ENCODE measurements around the gene TTLL11.

TTLL11 gene

DNA sequence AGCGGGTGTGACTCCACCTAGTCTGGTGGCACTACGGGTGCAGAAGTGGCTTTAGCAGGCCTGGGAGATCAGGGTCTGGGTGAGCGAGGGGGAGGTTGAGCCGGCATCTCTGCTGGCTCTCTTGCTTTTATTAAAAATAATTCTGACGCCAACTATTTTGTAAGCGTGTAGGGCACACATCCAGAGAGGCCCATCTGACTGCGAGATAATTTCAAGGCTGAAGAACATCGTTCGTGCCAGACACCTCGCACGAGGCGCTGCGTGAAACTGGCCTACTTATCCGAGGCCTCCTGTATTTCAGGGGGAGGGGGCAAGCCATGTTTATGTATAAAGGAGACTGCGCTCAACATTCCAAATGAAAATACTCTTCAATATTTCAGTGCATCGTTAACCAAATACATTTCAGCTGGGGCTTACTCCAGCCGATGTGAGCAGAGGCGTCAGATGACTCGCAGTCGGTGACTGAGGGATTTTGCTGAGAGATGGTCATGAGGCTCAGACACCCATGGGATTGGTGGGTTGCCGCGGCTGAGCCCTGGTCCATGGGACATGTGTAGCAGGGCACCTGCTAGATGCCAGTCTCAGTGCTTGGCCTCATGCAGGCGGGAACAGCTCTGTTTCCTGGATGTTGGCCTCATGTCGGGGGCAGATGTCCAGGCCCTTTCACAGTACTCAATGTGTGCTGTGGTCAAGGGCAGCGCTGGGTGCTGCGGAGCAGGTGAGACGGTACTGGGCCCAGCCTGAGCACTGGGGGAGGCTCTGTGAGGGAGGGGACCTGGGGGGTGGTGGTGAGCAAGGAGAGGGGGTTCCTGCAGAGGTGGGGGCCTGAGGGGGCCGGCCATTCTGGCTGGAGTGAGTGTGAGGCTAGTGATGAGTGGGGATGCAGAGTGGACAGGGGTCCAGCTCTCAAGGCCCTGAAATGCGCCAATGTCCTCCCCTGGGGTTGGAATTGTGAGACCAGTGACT lies 240.2 kb downstream of the TTLL11 start:
- DNase-seq (ENCODE audit: low read depth): no peak

- DNase-seq (ENCODE audit: low read depth): no peak
Observed at GRCh38 chr9:121852241-121852640, 240.9 kb downstream of the TTLL11 start.

DNA sequence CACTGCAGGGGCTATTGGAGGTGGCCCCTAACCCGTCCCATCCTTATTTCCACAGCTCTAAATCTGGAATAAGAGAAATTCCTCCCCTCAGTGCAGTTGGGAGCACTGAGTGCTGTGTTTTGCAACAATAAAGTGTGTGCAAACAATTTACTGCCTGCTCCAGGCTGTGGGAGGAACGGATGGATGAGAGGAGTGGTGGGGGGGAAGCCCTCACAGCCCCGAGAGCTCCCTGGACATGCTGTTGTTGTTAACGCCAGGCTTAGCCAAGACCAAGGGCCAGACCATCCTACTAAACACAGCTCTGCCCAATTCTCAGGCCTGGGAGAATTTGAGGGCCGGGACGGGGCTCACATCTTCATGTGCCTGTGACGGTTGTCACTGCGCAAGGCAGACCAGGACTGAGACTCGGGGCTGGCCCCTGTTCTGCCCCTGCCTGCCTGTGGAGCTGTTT lies 241.4 kb downstream of the TTLL11 start:
- DNase-seq (ENCODE audit: low read depth): no peak

DNA sequence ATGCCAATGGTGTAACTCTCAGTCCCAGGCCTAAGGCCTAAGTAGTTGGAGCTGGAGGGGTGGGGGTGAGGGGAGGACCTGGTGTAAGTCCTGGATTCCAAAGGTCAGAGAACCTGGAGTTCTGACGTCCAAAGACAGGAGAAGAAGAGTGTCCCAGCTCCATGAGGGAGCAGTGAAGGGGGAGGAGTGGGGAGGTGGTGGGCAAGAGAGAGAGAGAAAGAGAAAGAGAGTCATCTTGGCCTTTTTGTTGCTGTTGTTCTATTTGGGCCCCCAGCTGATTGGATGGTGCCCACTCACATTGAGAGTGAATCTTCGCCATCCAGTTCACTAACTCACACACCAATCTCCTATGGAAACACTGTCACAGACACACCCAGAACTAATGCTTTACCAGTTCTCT lies 242.7 kb downstream of the TTLL11 start:
- no peak for DNase-seq (ENCODE audit: low read depth)

DNA sequence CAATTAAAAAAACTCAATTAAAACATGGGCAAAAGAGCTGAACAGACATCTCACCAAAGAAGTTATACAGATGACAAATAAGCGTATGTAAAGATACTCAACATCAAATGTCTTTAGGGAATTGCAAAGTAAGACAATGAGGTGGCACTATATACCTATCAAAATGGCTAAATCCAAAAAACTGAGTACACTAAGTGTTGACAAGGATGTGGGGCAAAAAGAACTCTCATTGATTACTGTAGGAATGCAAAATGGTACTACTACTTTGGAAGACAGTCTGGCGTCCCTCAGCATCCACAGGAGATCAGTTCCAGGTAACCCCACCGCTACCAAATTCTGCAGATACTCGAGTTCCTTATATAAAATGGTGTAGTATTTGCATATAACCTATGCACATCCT lies 243.6 kb downstream of the TTLL11 start:
- no peak for DNase-seq (ENCODE audit: low read depth)

- no peak for DNase-seq (ENCODE audit: low read depth)
Observed at GRCh38 chr9:121844562-121844961, 248.5 kb downstream of the TTLL11 start.

DNA sequence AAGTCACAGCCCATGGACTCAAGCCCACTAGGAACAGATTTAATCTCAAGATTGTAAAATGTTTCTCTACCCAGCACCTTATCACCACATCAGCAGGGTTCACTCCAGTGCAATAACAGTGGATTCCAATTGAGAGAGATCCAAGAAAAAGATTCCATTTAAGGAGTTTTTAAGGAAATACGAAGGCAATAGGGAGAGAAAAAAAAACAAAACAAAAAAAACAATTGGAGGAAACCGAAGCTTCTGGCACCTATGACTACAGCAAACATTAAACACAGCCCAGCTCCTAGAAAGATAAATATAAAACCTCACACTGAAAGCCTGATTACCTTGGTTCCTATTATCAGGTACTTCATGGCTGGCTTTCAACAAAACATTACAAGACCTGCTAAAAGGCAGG lies 249.0 kb downstream of the TTLL11 start:
- DNase-seq (ENCODE audit: low read depth): no peak

GRCh38 chr9:121842612-121842978 lies 250.5 kb downstream of the TTLL11 start:
- DNase-seq (ENCODE audit: low read depth): peak; percentile 49

GRCh38 chr9:121841771-121842611 lies 251.1 kb downstream of the TTLL11 start:
- DNase-seq (ENCODE audit: low read depth): no peak

- DNase-seq (ENCODE audit: low read depth): no peak
Observed at GRCh38 chr9:121840838-121841760, 252.0 kb downstream of the TTLL11 start.

- DNase-seq (ENCODE audit: low read depth): no peak
Observed at GRCh38 chr9:121839726-121840500, 253.2 kb downstream of the TTLL11 start.

DNA sequence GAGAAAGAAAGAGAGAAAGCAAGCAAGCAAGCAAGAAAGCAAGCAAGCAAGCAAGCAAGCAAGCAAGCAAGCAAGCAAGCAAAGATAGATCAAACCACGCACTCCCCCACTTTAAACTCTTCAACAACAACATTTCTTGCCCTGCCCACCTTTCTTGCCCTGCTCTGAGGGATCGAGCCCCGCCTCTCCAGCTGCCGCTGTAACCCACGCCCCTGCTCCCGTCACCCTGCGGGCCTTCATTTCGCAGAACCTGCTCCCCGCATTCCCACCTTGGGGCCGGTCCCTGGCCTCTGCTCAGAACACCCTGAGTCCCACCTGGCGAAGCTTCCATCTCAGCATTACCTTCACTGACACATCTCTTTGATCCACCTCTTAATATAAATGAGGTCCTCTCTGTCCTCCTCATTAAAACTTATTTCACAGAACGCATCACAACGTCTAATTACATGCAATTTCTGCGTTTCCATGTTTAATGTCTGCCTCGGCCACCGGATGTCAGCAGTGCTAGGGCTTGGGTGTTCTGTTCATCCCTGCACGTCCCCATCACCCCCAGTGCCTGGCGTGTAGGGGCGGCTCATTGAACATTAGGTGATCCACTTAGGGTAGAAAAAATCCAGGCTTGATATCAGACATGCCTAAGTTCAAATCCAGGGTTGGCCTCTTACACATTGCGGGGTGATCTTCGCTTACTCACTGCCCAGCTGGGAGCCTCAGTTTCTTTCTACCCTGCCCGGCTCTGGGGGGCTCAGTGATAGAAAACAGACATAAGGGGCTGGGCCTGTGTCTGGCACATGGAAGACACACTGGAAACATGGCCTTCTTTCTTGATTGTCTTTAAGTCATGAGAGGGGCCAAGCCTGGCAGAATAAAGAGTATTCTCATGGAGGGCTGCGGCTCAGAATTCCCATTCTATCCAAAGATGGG lies 254.1 kb downstream of the TTLL11 start:
- no peak for DNase-seq (ENCODE audit: low read depth)

GRCh38 chr9:121837113-121837961 lies 255.8 kb downstream of the TTLL11 start:
- DNase-seq (ENCODE audit: low read depth): no peak

DNA sequence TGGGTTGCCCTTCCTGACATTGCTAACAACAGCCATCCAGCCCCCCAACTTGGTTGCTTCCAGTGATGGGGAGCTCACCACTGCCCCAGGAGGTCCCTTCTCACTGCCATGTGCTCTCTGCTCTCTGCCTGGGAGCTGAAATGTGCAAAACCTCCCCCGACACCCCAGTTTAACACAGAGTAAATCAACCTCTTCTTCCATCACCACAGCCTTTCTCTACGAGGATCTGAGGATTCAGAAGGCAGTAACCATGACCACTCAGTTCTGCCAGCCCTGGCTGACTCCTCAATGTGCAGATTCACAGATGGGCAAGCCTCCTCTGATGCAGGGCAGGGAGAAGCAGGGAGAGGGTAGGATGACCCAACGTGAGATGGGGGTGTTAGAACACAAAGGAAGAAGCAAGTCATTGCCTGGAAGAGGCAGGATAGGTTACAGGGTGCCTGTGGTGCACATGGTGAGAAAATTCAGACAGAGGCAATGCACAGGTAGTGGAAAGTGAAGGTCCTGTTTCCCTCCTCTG lies 256.7 kb downstream of the TTLL11 start:
- no peak for DNase-seq (ENCODE audit: low read depth)

DNA sequence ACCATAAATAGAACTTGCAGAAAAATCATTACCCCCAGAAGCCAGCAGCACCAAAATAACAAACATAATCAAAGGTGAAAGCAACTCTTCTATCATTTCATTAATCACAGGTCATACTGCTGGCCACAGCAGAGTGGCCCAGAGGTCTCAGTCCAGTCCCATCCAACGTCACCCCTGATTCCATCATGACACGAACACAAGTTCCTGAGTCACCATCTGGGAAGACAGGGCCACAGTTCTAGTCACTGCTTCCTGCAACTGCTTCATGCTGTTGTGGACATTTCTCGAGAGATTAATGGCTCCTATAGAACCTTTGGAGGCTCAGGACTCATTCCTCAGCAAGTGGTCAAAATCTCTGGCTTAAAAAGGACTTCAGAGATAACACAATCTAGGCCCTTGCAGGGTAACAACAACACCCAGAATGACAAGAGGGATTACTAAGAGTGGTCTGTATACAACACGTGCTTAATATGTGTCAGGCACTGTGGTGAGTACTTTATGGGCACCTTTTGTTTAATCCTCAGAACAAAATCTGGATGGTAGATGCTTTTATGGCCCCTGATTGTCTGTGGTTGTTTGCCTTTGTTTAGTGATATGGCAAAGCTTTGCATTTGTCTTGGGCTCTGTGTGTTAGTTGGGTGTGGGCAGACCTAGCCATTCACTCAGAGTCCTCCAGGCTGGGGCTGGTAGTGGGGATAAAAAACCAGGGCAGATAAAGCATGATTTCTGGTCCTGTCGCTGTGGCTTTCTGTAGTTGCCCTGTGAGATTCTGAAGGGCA lies 257.3 kb downstream of the TTLL11 start:
- DNase-seq (ENCODE audit: low read depth): no peak

DNA sequence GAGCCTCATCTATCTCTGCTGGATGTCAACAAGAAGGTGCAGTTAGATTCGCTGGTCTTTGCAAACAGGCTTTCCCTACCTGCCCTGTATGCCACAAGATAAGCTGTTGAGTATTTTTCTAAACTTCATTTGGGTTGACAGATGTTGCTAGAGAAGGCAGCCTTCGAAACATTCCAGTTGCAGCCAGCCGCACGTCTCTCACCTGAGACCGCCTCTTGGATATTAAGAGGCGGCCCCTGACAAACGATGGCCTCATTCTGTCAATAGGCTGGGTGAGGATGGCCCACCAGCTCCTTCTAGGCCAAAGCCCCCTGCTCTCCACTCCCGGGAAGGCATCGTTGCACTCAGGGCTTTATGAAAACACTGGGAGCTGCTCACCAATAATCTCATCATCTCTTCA lies 260.0 kb downstream of the TTLL11 start:
- DNase-seq (ENCODE audit: low read depth): no peak

DNA sequence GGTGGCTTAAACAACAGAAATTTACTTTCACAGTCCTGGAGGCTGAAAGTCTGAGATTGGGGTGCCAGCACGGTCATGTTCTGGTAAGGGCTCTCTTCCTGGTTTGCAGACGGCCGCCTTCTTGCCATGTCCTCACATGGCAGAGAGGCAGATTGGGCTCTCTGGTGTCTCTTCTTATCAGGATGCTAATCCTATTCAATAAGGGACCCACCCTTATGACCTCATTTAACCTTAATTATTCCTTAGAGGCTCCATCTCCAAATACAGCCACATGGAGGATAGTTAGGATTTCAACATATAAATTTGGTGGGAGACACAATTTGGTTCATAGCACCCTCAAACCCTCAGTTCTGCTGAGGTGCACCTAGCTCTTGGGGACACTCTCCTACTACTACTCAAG lies 261.2 kb downstream of the TTLL11 start:
- no peak for DNase-seq (ENCODE audit: low read depth)

All from HS-5 (cell line).